HL-60 (cell line): ENCODE results near the gene SLC5A6.

ENCODE experiments used
- DNase-seq, 2 experiments: peaks; one replicate each; pipeline ENCODE4 v3.0.0-alpha.2; 2010 to 2020; ENCODE audit warnings: low read depth in 1 of 2, low spot score in 1 of 2
- H3K27ac ChIP-seq: fragments of 250-450 bp; sonication (Bioruptor Pico); replicated peaks from 2 replicates; pipeline ENCODE4 v1.5.1; 2020; ENCODE audit warnings: mild to moderate bottlenecking, moderate library complexity
- H3K27me3 ChIP-seq: fragments of 250-450 bp; sonication (Bioruptor Pico); 2 replicates; pipeline ENCODE4 v1.5.1; 2021; ENCODE audit warnings: mild to moderate bottlenecking, moderate library complexity; ENCODE audit not compliant: insufficient read depth, poor library complexity, severe bottlenecking
- H3K4me3 ChIP-seq: replicated peaks from 2 replicates; pipeline ENCODE4 v1.5.1; 2011; ENCODE audit warnings: mild to moderate bottlenecking, control low read depth, low read length; ENCODE audit not compliant: insufficient read depth
- CTCF ChIP-seq: IDR thresholded peaks from one replicate; pipeline ENCODE4 v1.5.1; 2011; ENCODE audit warnings: low read length, control low read depth, inconsistent platforms; ENCODE audit not compliant: insufficient read depth
- GABPA ChIP-seq: IDR thresholded peaks from 2 replicates; pipeline ENCODE4 v1.6.1; 2012; ENCODE audit warnings: low read depth
- POLR2AphosphoS5 ChIP-seq: IDR thresholded peaks from 2 replicates; pipeline ENCODE4 v1.6.1; 2012; ENCODE audit warnings: low read depth
- REST ChIP-seq: IDR thresholded peaks from 2 replicates; pipeline ENCODE4 v1.6.1; 2012; ENCODE audit warnings: low read depth; ENCODE audit not compliant: insufficient replicate concordance
- SPI1 ChIP-seq: IDR thresholded peaks from 2 replicates; pipeline ENCODE4 v1.6.1; 2012; ENCODE audit warnings: low read depth, mild to moderate bottlenecking, borderline replicate concordance

SLC5A6 gene

GRCh38 chr2:27174638-27175037 is 37.4 kb downstream of the SLC5A6 start:
- no peak overlapping the region for H3K27ac ChIP-seq
- peaks cover 4% of the 10 kb centered on the region for H3K27me3 ChIP-seq
- DNase-seq: no peak
- TF ChIP-seq CTCF: no peak
- TF ChIP-seq SPI1: no peak
- TF ChIP-seq REST: no peak
- no peak for TF ChIP-seq GABPA
- no peak for TF ChIP-seq POLR2AphosphoS5
- H3K4me3 ChIP-seq: no peak overlapping the region

- no peak for DNase-seq
- H3K27ac ChIP-seq: no peak overlapping the region
- H3K4me3 ChIP-seq: no peak overlapping the region
- TF ChIP-seq CTCF (no peak), GABPA (no peak), SPI1 (no peak), POLR2AphosphoS5 (no peak), REST (no peak)
- H3K27me3 ChIP-seq: peaks cover 4% of the 10 kb centered on the region
Observed at GRCh38 chr2:27171351-27171848, 40.7 kb downstream of the SLC5A6 start.

GRCh38 chr2:27170581-27171337 is 41.3 kb downstream of the SLC5A6 start:
- no peak for TF ChIP-seq REST
- TF ChIP-seq GABPA: no peak
- no peak for TF ChIP-seq SPI1
- TF ChIP-seq POLR2AphosphoS5: no peak
- no peak for TF ChIP-seq CTCF
- DNase-seq: no peak
- Histone ChIP-seq H3K27me3 (peaks cover 4% of the 10 kb centered on the region), H3K4me3 (no peak overlapping the region), H3K27ac (no peak overlapping the region)
